HG03521 (cell line): ENCODE data around the gene SLC1A3.

ENCODE experiments used
- ATAC-seq: cut with Tn5 transposase; IDR thresholded peaks from one replicate; pipeline ENCODE4 v1.9.1; 2021; ENCODE audit warnings: mild to moderate bottlenecking, moderate library complexity; ENCODE audit not compliant: unreplicated experiment

Gene SLC1A3

GRCh38 chr5:36654564-36654963, 48.2 kb downstream of the SLC1A3 start:
- ATAC-seq: no peak

GRCh38 chr5:36655161-36655560, 48.8 kb downstream of the SLC1A3 start:
- ATAC-seq: no peak

DNA sequence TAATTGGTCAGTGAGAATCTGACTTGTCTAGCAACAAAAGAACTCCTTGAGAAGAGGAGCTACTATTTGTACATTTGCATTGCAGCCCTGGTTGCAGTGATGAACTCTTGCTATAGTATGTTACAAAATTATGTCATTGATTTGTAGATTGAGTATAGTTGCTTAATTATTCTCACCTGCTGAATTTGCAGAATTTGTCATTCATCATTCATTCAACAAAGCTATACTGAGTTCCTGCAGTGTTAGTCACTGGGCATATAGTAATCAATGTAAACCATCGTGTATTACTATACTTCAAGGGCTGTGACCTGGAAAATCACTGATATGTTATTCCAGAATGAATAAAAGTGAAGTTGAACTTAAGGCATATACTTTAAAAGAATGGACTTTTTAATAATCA, 50.1 kb downstream of the SLC1A3 start:
- ATAC-seq: no peak

DNA sequence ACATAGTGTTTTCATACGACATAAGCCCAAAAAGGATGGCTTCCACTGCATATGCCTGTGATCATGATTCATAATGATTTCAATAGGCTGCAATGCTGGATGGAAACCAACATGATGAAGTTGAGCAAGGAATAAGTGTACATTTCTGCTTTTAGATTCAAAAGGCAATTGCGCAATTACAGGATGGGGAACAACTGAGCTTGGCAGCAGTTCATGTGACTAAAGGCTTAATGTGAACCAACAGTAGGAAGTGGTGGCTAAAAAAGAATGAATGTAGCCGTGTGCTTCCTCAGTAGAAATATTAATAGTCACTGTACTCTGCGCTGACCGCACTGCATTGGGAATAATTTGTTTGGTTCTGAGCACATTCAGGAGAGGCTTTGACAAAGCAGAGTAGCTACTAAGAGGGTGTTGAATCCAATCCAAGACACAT, 51.2 kb downstream of the SLC1A3 start:
- ATAC-seq: no peak

DNA sequence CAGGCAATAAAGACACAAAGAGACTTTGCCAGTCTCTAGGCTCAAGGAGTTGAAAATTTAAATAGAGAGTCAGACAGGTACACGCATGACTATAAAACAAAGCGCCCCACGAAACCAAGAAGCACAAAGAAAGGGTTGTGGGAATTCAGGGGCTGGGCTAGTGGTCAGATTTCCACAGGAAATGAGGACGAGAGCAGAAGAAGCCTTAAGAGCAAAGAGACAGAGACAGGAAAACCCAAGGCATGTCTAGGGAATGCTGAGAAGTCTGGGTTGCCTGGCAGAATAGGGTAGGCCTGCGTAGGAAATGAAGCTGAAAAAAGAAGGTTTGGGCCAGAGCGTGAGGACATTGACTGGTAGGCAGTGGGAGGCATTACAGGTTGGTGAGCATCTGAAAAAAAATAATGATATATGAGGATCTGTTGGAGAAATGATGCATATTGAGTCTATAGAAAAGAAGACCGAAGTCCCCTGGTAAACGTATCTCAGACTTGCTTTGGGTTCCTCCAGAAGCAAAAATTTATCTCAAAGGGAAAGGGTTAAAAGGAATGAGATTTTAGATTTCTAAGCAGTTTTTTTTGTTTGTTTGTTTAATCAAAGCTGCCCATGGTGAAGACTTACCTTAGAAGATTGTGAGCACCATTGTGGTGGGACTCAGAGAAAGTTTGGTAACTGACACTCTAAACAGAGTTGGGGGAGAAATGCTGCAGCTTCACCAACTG, 51.8 kb downstream of the SLC1A3 start:
- ATAC-seq: no peak

GRCh38 chr5:36659411-36659810, 53.0 kb downstream of the SLC1A3 start:
- no peak for ATAC-seq

DNA sequence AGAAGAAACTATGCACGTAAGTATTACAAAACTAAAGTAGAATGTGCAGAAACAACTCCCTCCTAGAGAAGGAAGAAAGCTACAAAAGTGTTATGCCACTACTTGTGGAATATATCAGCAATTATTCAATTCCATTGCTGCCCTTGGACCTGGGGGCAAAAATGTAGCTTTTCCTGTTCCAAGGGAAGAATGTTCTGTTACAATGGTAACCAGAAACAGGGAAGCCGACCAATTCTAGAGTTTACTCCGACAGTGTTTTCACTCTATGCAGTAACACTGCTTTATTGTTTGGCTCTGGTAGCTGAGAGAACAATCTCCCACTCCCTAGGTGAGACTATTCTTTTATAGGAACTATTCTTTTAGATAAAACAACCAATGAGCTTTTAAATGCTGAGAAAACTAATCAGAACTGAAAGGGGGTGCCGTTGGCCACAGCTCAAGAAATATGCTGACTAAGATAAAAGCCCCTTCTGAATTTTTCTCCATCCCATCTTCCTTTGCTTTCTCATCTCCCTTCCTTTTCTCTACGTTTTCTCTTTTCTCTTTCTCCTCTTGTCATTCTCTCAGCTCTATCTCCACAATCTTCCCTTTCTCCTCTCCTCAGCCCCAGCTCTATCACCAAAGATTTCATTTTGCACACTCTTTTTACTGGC, 54.1 kb downstream of the SLC1A3 start:
- no peak for ATAC-seq

DNA sequence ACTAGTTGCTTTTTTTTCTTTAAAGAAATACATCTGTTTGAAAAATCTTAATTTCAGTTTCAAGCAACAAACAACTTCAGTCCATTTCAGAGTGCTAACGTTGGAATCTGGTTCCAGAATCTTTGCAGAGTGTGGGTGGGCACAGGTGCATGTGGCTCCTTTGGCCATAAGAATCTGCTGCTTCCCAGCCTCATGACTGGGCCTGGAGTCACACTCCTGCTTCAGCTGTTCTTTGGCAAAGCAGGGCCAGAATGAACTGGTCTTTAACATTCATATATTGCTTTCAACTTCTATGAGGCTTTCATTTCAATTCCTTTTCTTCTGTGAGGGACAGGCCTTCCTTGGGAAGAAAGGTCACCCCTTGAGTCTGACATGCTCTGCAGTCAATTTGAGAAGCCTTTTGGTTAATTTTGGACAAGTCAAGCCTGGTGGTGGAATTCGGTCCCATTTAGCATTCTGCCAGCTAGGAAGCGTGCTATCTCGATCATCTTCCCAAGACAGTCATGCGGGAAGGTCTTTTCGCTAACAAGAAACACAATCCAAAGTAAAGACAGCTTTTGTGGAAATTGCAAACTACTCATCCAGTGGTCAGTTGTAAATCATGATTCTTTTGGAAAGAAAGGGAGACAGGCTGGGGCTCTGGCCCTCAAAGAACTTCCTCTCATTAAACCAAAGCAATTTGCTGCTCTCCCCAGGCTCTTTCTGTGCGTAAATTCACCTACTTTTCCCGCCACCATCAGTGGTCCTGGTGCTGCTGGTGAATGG, 55.2 kb downstream of the SLC1A3 start:
- no peak for ATAC-seq

DNA sequence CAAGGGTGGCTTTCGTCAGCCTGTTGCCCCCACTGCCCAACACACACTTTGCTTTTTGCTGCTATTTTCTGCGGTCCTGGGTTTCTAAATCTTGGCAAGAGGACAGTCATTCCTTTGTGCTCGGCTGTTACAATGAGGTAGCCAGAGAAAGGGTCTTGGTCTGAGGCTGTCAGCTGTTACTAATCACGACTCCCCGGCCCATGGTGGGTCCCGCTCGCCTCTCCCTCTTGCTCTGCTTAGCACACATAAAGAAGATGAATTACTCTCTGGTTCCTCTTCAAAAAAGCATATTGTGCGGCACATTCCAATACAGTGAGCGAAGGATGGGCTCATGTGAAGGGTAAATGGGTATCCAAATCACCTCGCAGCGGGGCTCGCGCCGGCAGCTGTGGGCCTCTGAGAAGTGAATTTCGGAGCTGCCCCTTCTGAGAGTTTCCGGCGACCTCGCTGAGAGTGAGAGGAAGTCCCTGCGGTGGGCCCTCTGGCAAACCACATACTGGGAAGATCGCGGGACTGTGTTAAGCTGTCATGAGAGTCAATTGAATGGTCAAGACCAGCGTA, 56.0 kb downstream of the SLC1A3 start:
- no peak for ATAC-seq

DNA sequence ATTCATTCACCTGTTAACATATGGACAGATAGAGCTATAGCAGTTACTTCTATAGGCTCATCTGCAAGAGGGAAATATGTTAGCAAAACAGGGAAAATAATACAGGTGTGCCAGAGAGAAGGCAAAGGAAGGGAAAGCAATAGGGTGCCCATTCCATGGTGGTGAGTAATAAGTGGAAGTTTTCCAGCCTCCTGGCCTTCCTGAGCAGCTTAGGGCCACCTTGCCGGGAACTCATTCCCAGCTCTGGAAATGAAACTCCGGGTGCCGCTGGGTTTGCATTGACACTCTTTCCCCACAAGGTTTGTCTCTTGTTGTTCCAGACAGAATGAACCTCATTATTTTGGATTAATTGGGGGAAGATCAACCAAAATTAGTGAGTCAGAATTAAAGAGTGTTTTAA, 58.4 kb downstream of the SLC1A3 start:
- ATAC-seq: no peak

GRCh38 chr5:36665628-36666027, 59.2 kb downstream of the SLC1A3 start:
- no peak for ATAC-seq

GRCh38 chr5:36666274-36666673, 59.9 kb downstream of the SLC1A3 start:
- ATAC-seq: no peak

DNA sequence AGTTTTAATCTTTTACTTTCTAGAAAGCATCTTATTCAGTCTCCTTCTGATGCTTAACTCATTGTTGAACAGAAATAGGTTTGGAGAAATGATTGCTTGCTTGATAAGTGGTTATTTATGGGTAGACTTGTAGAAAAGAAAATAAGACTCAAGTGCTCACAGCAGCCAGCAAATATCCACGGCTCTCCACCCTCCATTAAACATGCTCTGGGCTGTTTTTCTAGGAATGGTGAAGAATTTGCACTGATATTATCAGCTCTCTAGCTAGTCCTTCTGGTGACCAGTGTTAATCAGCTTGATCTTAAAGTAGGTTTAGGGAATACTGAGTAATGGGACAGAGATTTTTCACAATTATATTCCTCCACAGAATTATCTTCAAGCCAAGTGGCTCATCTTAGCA, 60.6 kb downstream of the SLC1A3 start:
- no peak for ATAC-seq

GRCh38 chr5:36667824-36668223, 61.4 kb downstream of the SLC1A3 start:
- no peak for ATAC-seq

- ATAC-seq: no peak
Measured at GRCh38 chr5:36669015-36669651, 62.7 kb downstream of the SLC1A3 start.

GRCh38 chr5:36670548-36670947, 64.1 kb downstream of the SLC1A3 start:
- no peak for ATAC-seq

- ATAC-seq: no peak
Measured at GRCh38 chr5:36675282-36675681, 68.9 kb downstream of the SLC1A3 start.

GRCh38 chr5:36679221-36679989, 73.0 kb downstream of the SLC1A3 start:
- ATAC-seq: no peak

DNA sequence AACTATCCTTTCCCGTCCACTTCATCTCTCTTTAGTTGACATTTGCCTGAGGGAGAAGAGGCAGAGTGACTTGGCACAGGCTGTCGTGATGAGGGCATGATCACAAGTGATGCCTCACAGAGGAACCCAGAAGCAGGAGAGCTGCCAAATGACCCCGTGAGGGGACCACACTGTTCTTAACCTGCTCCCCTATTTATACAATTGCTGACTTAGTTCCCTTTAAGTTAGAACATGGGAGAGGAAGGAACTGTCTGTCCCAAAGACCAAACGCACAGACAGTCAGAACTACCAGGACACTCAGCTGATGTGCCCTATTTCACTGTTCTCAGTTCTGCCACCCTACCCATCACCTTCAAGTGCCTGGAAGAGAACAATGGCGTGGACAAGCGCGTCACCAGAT, 73.7 kb downstream of the SLC1A3 start:
- no peak for ATAC-seq

- ATAC-seq: no peak
Measured at GRCh38 chr5:36681711-36682110, 75.3 kb downstream of the SLC1A3 start.
